Endodermal cell (in vitro differentiated cells): ENCODE measurements around the gene SVOPL. TPM values are rescaled to one million over a fixed set of nuclear protein-coding genes. Genes with fewer than 3 reads are reported as not detected.

Source experiments
- DNase-seq: peaks from one replicate; pipeline ENCODE4 v3.0.0-alpha.2; 2017
- H3K27ac ChIP-seq: 2 replicates; pipeline ENCODE4 v1.5.1; 2013; ENCODE audit warnings: mild to moderate bottlenecking, low read depth, low read length, moderate library complexity
- H3K27me3 ChIP-seq: 2 replicates; pipeline ENCODE4 v1.6.1; 2013; ENCODE audit warnings: mild to moderate bottlenecking, low read length, moderate library complexity; ENCODE audit not compliant: insufficient read depth, control insufficient read depth, poor library complexity, severe bottlenecking
- H3K36me3 ChIP-seq: 2 replicates; pipeline ENCODE4 v1.7.0; 2013; ENCODE audit warnings: mild to moderate bottlenecking, low read length, moderate library complexity; ENCODE audit not compliant: control insufficient read depth, insufficient read depth
- H3K4me1 ChIP-seq: one replicate; pipeline ENCODE4 v1.7.0; 2013; ENCODE audit warnings: low read length; ENCODE audit not compliant: control insufficient read depth, insufficient read depth
- H3K4me3 ChIP-seq: 2 replicates; pipeline ENCODE4 v1.5.1; 2013; ENCODE audit warnings: mild to moderate bottlenecking, low read length, moderate library complexity
- H3K9ac ChIP-seq: 2 replicates; pipeline ENCODE4 v1.6.1; 2013; ENCODE audit warnings: mild to moderate bottlenecking, low read length, moderate library complexity; ENCODE audit not compliant: poor library complexity, severe bottlenecking; ENCODE audit errors: extremely low read depth
- H3K9me3 ChIP-seq: 2 replicates; pipeline ENCODE4 v1.6.1; 2013; ENCODE audit warnings: mild to moderate bottlenecking, low read length, moderate library complexity; ENCODE audit not compliant: control insufficient read depth
- H3K27ac Mint-ChIP-seq: 2 replicates; pipeline ENCODE4 v1.8.0; 2020; ENCODE audit warnings: mixed read lengths
- H3K27me3 Mint-ChIP-seq: 2 replicates; pipeline ENCODE4 v1.8.0; 2021; ENCODE audit warnings: mild to moderate bottlenecking, mixed read lengths; ENCODE audit not compliant: insufficient read depth
- H3K36me3 Mint-ChIP-seq: 2 replicates; pipeline ENCODE4 v1.8.0; 2020; ENCODE audit warnings: low read depth, mixed read lengths
- H3K4me1 Mint-ChIP-seq: 2 replicates; pipeline ENCODE4 v1.8.0; 2020; ENCODE audit warnings: mixed read lengths
- H3K4me3 Mint-ChIP-seq: 2 replicates; pipeline ENCODE4 v1.8.0; 2020; ENCODE audit warnings: mild to moderate bottlenecking, moderate library complexity, mixed read lengths
- H3K9me3 Mint-ChIP-seq: 2 replicates; pipeline ENCODE4 v1.8.0; 2020; ENCODE audit warnings: mild to moderate bottlenecking, mixed read lengths
- CTCF ChIP-seq: fragments of 200-600 bp; sonication (generic); conservative IDR thresholded peaks from 2 replicates; pipeline ENCODE4 v1.5.0; 2021; ENCODE audit warnings: antibody characterized with exemption, mild to moderate bottlenecking
- WGBS, 2 experiments: methylation state at CpG; one replicate each; pipeline versions ENCODE4 v1.1.5 to v1.1.7; 2013; ENCODE audit warnings: missing lambda C conversion rate in 2 of 2, mixed read lengths in 1 of 2; ENCODE audit not compliant: insufficient coverage in 1 of 2, insufficient read length in 1 of 2; 5-methylcytosine and 5-hydroxymethylcytosine counted together
- total RNA-seq, 2 donors: library from RNA; stranded (reverse); fragmentation: NEBNext Ultra II Directional in 1 of 2; extraction: Animal tissue kit (Norgen Biotek cat#: 25700) in 1 of 2; gene quantifications; 2 replicates in 1 of 2; 3 replicates in 1 of 2; pipeline ENCODE4 v1.2.1, GENCODE V29; 2021

SVOPL gene
- total RNA-seq, 2 donors from 2014 or later: 0.86 to 0.95 TPM

GRCh38 chr7:138667535-138668228, 33.5 kb downstream of the SVOPL start:
- Histone ChIP-seq H3K4me1 (peaks cover 4% of the 10 kb centered on the region), H3K9me3 (peaks cover 10% of the 10 kb centered on the region), H3K27me3 (no peaks in the 10 kb centered on the region), H3K27ac (no peak overlapping the region), H3K9ac (no peak overlapping the region), H3K36me3 (no peaks in the 10 kb centered on the region), H3K4me3 (no peak overlapping the region)
- no peaks in the 10 kb centered on the region for H3K27me3 Mint-ChIP-seq
- peaks cover 29% of the 10 kb centered on the region for H3K4me1 Mint-ChIP-seq
- H3K27ac Mint-ChIP-seq: no peak overlapping the region
- no peaks in the 10 kb centered on the region for H3K36me3 Mint-ChIP-seq
- H3K9me3 Mint-ChIP-seq: peaks cover 17% of the 10 kb centered on the region
- no peak for DNase-seq
- TF ChIP-seq CTCF: no peak
- 93 to 100% methylated on average over 3 to 6 of the region's 6 CpGs for WGBS, 2 experiments
- H3K4me3 Mint-ChIP-seq: no peak overlapping the region

DNA sequence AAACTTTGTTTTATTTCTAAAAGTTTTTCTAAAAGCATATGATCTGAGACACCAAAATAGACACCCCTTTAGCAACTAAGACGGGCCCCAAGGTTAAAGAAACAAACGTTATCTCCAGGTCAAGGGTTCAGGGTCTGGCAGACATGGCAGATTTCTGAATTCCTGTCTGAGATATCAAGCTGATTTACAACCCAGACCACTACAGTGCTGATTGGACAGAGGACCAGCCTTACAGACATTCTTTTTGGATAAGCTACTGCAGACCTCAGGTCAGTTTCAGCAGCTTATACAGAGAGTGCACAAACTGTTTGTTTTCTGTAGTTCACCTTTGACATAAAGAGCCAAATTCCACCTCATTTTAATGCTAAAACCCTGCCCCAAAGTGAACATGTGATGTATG, 34.8 kb downstream of the SVOPL start:
- H3K4me1 Mint-ChIP-seq: peaks cover 31% of the 10 kb centered on the region

DNA sequence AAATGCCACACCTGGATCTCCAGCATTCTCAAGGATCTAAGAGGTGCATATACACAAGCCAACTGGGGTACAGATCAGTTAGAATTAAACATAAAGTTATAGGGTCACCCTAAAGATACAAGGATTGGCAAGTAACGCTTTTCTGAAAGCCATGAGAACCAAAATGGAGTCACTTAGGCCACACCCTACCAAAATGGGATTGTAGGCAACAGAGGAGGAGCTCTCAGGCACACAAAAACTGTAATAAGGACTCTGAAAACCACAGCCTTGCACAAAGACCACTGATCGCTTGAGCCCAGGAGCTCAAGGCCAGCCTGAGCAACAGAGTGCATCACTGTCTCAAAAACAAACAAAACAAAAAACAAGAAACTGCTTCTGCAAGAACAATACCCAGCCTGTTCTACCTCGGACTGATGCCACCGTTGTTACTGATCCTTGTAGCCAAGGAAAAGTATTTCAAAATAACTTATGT, 35.5 kb downstream of the SVOPL start:
- H3K9ac ChIP-seq: no peak overlapping the region
- peaks cover 10% of the 10 kb centered on the region for H3K9me3 ChIP-seq
- H3K9me3 Mint-ChIP-seq: peaks cover 17% of the 10 kb centered on the region
- H3K36me3 ChIP-seq: no peaks in the 10 kb centered on the region
- peaks cover 31% of the 10 kb centered on the region for H3K4me1 Mint-ChIP-seq
- no peaks in the 10 kb centered on the region for H3K27me3 Mint-ChIP-seq
- H3K4me3 Mint-ChIP-seq: no peak overlapping the region
- TF ChIP-seq CTCF: no peak
- DNase-seq: no peak
- H3K27me3 ChIP-seq: no peaks in the 10 kb centered on the region
- H3K4me1 ChIP-seq: peaks cover 4% of the 10 kb centered on the region
- no peaks in the 10 kb centered on the region for H3K36me3 Mint-ChIP-seq
- H3K27ac ChIP-seq: no peak overlapping the region
- 89 to 90% methylated on average over 4 of the region's 4 CpGs for WGBS, 2 experiments
- H3K4me3 ChIP-seq: no peak overlapping the region
- H3K27ac Mint-ChIP-seq: no peak overlapping the region

More for the DNA sequence above, 34.8 kb downstream of the SVOPL start:
- Histone ChIP-seq H3K9ac (no peak overlapping the region), H3K9me3 (peaks cover 10% of the 10 kb centered on the region), H3K27ac (no peak overlapping the region), H3K36me3 (no peaks in the 10 kb centered on the region), H3K4me3 (no peak overlapping the region), H3K4me1 (peaks cover 4% of the 10 kb centered on the region), H3K27me3 (no peaks in the 10 kb centered on the region)
- no peak for TF ChIP-seq CTCF
- H3K27ac Mint-ChIP-seq: no peak overlapping the region
- no peak for DNase-seq
- WGBS, 2 experiments: 71 to 87% methylated on average over 2 of the region's 2 CpGs
- no peaks in the 10 kb centered on the region for H3K36me3 Mint-ChIP-seq
- H3K9me3 Mint-ChIP-seq: peaks cover 17% of the 10 kb centered on the region
- H3K27me3 Mint-ChIP-seq: no peaks in the 10 kb centered on the region
- no peak overlapping the region for H3K4me3 Mint-ChIP-seq
